GM12875 (cell line): ENCODE data around the gene MRPL57.
A peak's percentile ranks its signal among the peaks of the same experiment; 100 is the strongest.
"Not testable (repeated sequence)": the region's sequence is repeated elsewhere in the genome, so short reads cannot be mapped to it uniquely, and the experiment has no call there.

Experiments
- H3K4me3 ChIP-seq: one replicate; pipeline ENCODE4 v1.5.1; 2011; ENCODE audit warnings: low read depth, low read length, control low read depth
- TF ChIP-seq, protein P1 (sequence below): IDR thresholded peaks from 2 replicates; pipeline ENCODE4 v1.5.1; 2011; ENCODE audit warnings: low read depth, mild to moderate bottlenecking, control low read depth, inconsistent platforms, low read length, moderate library complexity, borderline replicate concordance; ENCODE audit not compliant: insufficient read depth

Gene MRPL57

DNA sequence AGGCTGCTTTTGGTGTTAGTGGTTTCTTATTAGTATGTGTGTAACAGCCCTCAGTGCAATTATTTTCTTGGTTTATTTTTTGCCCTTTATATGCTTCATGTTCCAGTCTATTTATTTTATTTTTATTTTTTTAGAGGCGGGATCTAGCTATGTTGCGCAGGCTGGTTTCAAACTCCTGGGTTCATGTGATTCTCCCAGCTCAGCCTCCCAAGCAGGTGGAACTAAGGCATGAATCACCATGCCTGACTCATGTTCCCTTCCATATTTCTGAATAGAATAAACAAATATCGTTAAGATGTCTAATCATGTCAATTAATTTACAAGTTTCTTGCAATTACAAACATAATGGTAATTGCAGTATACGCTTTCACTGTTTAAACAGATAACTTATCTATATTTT, 11.8 kb upstream of the MRPL57 start:
- TF ChIP-seq, protein P1, sequence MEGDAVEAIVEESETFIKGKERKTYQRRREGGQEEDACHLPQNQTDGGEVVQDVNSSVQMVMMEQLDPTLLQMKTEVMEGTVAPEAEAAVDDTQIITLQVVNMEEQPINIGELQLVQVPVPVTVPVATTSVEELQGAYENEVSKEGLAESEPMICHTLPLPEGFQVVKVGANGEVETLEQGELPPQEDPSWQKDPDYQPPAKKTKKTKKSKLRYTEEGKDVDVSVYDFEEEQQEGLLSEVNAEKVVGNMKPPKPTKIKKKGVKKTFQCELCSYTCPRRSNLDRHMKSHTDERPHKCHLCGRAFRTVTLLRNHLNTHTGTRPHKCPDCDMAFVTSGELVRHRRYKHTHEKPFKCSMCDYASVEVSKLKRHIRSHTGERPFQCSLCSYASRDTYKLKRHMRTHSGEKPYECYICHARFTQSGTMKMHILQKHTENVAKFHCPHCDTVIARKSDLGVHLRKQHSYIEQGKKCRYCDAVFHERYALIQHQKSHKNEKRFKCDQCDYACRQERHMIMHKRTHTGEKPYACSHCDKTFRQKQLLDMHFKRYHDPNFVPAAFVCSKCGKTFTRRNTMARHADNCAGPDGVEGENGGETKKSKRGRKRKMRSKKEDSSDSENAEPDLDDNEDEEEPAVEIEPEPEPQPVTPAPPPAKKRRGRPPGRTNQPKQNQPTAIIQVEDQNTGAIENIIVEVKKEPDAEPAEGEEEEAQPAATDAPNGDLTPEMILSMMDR, result no peak
- H3K4me3 ChIP-seq, result no peak overlapping the region

DNA sequence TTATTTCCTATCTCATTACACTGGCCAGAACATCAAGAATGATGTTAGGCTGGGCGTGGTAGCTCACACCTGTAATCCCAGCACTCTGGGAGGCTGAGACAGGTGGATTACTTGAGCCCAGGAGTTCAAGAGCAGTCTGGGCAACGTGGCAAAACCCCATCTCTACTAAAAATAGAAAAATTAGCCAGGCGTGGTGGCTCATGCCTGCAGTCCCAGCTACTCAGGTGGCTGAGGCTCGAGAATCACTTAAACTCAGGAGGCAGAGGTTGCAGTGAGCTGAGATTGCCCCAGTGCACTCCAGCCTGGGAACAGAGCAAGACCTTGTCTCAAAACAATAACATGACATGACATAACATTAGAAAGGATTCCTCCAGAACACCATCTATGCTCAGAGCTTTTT, 10.9 kb upstream of the MRPL57 start:
- H3K4me3 ChIP-seq, result not testable (repeated sequence)

DNA sequence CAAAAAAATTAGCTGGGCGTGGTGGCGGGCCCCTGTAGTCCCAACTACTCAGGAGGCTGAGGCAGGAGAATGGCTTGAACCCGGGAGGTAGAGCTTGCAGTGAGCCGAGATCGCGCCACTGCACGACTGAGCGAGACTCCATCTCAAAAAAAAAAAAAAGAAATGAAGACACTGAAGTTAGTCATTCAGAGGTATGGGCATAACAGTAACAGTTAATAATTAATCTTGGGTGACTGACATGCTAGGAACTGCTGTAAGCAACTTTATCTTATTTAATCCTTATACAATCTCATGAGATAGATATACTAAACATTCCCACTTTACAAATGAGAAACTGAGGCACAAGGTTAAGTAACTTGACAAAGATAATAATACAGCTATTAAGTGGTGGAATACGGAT, 5.0 kb upstream of the MRPL57 start:
- H3K4me3 ChIP-seq, result no peak overlapping the region
- TF ChIP-seq, protein P1, result no peak

DNA sequence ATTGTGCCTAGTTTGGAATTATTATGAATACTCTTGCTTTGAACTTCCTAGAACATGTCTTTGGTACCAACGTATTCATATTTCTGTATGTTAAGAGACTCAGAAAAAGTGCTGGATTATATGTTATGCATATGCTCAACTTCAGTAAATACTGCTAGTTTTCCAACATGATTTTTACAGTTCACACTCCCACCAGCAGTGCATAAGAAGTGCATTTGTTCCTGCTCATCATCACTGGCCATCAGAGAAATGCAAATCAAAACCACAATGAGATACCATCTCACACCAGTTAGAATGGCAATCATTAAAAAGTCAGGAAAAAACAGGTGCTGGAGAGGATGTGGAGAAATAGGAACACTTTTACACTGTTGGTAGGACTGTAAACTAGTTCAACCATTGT, 2.7 kb upstream of the MRPL57 start:
- H3K4me3 ChIP-seq, result not testable (repeated sequence)

DNA sequence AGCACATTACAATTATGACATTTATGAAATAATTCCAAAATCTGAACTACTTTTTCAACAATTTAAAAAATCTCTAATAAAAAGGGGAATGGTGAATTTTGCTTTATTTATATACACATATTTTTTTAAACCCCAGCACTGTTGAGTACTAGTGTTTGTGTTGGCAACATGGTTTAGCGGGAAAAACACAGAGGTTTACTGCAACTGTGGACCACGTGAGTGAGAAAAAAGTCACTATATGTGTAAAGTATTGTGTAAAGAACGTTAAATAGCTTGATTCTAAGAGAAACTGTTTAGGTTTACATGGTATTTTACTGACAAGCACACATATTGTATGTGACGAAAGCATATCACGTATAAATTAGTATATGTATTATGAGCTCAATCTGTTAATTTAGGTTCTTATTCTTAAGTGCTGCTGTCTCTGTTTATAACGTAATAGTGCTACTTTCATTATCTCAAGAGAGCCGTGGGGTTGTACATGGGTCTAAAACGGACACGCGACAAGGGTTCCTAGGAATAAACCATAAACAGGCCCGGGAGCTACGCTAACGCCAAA, 723 bp upstream of the MRPL57 start:
- TF ChIP-seq, protein P1, result no peak
- H3K4me3 ChIP-seq, result peak overlapping the region; percentile 92

DNA sequence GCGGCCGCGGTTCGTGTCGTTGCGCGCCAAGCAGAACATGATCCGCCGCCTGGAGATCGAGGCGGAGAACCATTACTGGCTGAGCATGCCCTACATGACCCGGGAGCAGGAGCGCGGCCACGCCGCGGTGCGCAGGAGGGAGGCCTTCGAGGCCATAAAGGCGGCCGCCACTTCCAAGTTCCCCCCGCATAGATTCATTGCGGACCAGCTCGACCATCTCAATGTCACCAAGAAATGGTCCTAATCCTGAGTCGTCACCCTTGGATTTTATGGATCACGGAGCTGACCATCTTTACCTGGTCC, 475 bp downstream of the MRPL57 start:
- TF ChIP-seq, protein P1, result no peak
- H3K4me3 ChIP-seq, result peak overlapping the region; percentile 92

DNA sequence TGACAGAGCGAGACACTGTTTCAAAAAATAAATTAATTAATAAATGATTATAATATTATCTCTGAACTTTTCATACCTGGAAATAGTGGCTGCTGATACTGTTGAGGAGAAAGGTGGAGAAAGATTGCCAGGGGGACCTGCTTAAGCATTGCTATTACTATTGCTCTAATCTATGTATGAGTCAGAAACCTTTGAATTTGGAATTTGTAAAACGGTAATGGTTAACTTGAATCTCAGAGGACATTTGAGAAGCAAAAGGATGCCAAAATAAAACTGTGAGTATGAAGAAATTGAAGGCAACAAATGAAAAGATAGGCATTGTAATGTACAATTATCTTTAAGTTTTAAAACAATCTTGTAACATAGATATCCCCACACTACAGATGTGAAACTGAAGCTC, 5.2 kb downstream of the MRPL57 start:
- TF ChIP-seq, protein P1, result no peak
- H3K4me3 ChIP-seq, result no peak overlapping the region

DNA sequence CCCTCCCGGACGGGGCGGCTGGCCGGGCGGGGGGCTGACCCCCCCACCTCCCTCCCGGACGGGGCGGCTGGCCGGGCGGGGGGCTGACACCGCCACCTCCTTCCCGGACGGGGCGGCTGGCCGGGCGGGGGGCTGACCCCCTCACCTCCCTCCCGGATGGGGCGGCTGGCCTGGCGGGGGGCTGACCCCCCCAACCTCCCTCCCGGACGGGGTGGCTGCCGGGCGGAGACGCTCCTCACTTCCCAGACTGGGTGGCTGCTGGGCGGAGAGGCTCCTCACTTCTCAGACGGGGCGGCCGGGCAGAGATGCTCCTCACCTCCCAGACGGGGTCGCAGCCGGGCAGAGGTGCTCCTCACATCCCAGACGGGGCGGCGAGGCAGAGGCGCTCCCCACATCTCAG, 10.0 kb downstream of the MRPL57 start:
- not testable (repeated sequence) for H3K4me3 ChIP-seq

DNA sequence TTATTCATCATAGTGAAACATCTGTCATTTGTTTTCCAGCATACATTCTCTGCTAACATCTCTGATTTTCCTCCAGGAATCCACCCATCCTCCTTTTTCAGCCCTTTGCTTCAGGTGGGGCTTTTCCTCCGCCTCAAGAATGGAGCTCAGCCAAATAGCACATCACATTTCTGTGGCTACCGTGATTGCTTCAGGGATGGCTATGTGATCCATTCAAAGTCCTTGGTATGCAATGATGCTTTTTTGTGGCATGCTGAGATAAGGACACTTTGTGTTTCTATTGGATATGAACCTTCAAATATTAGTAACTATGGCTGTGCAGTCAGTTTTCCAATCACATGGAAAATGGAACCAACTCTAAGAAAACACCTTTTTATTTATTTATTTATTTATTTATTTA, 18.3 kb downstream of the MRPL57 start:
- not testable (repeated sequence) for H3K4me3 ChIP-seq

DNA sequence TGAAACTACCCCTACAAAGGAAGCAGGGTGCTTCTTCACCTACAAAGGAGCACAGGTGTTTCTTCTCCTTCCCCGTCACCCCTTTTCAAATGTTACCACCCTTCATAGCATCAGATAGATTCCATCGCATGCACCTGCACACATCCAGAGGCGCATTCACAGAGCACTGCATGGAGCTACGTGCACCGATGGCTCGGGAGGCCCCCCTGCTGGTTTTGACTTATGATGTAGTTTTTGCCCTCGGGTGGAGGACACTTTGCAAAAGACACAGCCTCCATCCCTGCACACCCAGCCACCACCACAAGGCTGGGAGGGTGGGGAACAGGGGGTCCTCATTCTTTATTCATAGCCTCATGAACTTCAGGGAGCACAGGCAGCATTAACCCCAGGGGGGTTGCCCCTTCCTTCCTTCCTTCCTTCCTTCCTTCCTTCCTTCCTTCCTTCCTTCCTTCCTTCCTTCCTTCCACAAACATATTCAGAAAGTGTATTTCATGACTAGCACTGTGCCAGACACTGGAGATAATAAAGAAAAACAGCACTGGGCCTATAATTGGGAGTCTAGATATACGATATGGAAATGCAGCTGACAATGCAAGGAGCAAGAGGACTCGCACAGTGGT, 21.3 kb downstream of the MRPL57 start:
- not testable (repeated sequence) for H3K4me3 ChIP-seq

DNA sequence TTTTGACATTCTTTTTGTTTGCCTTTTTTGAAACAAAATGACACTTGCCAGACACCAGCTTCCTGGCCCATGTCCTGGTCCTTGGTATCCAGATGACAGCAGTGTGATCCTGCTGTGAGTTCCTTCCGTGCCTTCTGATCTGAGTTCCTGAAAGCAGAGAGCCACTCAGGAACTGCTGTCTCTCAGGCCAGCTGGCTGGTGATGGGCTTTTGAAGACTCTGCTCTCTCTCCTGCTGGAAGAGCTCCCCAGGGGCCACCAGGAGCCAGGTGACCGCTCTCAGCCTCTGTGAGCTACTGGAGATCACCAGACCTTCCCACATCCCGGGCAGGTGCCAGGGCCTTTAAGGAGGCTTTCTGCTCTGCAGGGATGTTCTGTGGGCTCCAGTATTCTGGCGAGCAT, 21.9 kb downstream of the MRPL57 start:
- not testable (repeated sequence) for H3K4me3 ChIP-seq

DNA sequence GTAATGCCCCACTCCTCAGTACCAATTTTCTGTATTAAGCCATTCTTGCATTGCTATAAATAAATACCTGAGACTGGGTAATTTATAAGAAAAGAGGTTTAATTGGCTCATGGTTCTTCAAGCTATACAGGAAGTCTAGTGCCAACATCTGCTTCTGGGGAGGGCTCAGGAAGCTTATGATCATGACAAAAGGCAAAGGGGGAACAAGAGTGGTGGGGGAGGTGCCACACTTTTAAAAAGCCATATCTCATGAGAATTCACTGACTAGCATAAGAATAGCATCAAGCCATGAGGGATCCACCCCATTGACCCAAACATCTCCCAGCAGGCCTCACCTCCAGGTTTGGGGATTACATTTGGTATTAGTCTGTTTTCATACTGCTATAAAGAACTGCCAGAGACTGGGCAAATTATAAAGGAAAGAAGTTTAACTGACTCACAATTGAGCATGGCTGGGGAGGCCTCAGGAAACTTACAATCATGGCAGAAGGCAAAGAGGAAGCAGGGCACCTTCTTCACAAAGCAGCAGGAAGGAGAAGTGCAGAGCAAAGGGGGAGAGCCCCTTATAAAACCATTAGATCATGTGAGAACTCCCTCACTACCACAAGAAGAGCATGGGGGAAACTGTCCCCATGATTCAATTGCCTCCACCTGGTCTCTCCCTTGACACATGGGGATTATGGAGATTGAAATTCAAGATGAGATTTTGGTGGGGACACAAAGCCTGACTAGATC, 25.2 kb downstream of the MRPL57 start:
- H3K4me3 ChIP-seq, result not testable (repeated sequence)
